HG02588 (cell line): ENCODE data around the gene SPATA2L.
A peak's percentile ranks its signal among the peaks of the same experiment; 100 is the strongest.

Experiments
- ATAC-seq: cut with Tn5 transposase; IDR thresholded peaks from one replicate; pipeline ENCODE4 v1.9.1; 2021; ENCODE audit warnings: mild to moderate bottlenecking, moderate library complexity; ENCODE audit not compliant: unreplicated experiment

SPATA2L gene, protein sequence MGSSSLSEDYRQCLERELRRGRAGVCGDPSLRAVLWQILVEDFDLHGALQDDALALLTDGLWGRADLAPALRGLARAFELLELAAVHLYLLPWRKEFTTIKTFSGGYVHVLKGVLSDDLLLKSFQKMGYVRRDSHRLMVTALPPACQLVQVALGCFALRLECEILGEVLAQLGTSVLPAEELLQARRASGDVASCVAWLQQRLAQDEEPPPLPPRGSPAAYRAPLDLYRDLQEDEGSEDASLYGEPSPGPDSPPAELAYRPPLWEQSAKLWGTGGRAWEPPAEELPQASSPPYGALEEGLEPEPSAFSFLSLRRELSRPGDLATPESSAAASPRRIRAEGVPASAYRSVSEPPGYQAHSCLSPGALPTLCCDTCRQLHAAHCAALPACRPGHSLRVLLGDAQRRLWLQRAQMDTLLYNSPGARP

DNA sequence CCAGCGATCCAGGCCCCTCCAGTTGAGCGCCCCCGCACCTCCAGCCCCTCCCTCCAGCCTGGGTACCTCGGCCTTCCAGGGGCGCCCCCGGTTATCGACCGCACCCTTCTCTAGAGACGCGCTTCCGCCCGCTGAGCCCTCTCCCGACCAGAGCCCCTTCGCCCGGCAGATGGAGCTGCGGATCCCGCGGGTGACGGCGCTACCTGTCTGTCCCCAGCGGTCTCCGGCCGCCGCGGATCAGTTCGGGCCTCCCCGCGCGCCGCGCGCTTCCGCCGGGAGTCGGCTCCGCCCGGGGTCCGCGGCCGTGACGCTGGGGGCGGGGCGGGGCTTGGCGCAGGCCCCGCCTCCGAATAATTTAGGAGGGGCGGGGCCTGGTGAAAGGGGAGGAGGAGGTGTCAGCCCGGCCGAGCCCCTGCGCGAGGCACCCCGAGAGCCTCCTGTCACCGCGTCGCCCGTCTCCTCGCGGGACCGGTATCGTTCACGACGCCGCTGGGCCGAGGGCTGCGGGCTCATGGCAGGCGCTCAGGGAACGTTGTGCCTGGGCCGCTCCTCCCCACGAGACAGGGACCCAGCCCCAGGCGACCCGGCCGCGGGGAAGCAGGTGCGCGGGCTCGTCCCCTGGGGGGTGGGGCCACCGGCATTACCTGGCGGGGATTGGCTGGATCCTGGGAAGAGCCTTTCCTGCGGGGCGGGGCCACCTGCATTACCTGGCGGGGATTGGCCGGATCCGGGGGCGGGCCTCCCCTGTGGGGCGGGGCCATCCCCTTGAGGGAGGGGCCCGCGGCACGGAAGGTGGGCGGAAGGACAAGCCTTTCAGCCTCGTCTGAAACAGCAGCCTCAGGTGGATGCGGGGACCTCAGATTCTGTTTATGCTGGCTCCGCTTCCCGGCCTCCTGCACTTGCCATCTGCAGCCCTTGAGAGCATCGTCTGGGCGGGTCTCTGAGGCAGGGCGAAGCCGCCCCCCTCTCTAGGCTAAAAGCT is at the start of gene SPATA2L:
Gene SPATA2L (minus strand): TSS at position 281 of the 982 bp plus-strand sequence. CDS start 473 bp downstream, outside the sequence.
- peak; percentile 61 for ATAC-seq

DNA sequence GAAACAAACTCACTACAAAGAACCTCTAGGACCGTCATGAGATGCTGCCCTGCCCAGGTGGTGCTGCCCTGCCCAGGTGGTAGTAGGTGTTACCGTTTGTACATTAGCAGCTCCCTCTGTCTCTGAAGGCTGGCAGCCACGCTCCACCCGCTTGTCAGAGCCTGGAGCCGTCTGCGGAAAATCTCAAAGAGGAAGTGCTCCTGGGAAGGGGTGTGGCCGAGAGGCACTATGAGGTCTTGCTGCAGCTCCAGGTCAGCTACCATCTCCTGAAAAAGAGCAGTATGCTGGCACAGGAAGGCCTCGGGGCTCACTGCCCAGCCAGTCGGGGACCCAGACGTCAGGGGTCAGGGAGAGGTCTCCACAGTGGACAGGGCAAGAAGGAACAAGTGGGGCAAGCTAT is 48.1 kb upstream of the SPATA2L start:
- no peak for ATAC-seq

DNA sequence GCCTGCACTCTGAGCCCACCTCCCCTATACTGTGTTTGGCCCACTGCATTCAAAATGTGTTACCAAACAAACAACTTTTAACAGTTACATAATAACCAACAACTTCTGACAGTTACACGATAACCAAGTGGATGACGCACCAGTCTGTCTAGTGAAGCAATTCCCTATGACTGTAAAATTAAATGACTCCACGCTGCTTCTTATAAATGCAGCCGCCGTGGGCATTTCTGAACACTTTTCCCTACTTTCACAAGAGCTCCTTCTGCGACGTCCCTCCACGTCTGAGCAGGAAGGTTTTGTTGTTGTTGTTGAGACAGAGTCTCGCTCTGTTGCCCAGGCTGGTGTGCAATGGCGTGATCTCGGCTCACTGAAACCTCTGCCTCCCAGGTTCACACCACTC is 47.4 kb upstream of the SPATA2L start:
- ATAC-seq = no peak

DNA sequence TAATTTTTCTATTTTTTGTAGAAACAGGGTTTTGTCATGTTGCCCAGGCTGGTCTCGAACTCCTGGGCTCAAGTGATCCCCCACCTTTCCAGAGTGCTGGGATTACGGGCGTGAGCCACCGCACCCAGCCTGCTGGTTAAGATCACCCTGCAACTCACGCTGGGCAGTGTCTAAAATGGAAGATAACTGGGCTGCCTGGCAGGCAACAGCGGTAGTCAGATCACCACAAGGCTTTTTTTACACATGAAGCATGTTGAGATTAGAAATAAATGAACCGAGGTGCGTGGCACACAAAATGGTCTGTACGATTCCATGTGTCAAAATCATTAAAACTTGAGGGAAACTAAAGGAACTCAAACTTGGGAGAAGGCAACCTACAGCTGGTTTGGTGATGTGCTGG is 46.6 kb upstream of the SPATA2L start:
- ATAC-seq = no peak

DNA sequence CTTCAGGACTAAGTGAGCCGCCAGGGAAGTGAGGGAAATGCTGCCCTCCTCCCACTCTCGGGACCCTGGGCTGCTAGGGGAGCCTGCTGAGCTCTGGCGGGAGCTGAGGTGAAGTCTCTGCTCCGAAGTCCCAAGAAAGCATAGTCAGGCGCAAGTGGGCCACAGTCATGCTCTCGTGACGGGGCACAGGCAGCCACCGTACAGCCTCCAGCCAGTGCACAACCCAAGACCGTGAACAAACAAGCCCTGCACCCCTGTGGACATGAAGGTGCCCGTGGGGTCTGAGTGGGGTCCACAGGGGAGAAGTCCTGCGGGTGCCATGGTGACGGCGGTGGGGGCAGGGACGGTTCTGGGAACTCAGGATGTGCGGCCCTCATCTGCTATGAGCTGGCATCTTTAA is 44.5 kb upstream of the SPATA2L start:
- no peak for ATAC-seq

DNA sequence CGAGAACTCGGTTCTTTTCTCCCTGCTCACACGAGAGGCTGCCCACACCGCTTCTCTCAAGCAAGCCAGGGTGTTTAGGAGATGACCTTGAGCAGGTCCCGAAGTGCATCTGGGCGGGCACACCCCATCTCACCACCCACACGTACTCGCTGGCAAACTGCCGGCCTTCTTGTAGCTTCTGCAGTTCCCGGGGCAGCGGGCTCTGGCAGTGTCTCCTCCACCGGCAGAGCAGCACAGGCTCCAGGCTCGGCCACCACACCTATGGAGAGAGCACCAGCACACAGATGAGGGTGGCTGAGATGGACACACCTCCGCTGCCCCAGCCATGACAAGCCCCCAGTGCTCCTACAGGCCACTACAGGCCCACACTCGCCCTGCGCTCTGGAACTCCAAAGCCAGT is 43.3 kb upstream of the SPATA2L start:
- no peak for ATAC-seq

DNA sequence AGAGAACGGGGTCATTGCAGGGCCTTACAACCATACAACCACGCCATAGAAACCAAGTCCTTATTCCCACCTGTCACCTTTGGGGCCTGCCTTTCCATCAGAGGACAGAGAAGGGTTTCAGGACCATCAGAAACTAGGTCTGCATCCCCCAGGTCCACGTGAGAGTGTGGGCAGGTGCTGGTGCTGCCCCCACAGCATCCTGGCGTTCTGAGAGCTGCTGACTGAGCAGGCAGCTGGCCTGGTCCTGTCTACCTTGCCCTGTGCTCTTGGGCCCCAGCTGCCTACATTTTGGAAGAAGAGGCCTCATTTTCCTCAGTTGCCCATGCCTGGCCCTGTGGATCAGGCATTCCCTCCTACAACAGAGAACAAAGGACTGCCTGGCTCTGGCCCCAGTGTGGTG is 41.4 kb upstream of the SPATA2L start:
- no peak for ATAC-seq

DNA sequence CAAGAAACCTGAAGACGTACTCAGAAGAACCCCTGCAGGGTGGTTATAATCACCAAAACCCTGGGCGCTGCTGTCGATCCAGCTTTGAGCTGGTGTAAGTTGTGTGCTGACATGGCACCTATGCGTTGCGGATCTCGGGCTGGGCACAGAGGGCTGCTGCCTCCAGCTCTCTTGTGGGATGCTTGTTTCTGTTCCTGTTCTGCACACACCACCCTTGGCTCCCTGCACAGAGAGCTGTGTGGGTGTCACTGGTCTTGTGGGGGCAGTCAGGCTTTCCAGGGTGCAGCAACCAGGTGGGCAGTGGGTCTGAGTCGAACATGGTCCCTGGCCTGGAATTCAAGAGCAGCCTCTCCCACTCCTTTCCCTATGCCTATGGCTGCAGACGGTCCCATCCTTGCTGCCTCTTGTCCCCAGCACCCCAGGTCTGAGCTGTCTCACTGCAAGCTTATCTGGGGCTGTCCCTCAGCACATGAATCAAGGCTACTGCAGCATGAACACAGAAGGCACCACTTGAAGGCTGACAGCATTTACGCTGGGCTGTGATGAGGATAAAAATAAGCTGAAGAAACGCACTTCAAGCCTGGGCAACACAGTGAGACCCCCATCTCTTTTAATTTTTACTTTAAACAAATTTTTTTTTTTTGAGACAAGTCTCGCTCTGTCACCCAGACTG is 40.0 kb upstream of the SPATA2L start:
- ATAC-seq = no peak

DNA sequence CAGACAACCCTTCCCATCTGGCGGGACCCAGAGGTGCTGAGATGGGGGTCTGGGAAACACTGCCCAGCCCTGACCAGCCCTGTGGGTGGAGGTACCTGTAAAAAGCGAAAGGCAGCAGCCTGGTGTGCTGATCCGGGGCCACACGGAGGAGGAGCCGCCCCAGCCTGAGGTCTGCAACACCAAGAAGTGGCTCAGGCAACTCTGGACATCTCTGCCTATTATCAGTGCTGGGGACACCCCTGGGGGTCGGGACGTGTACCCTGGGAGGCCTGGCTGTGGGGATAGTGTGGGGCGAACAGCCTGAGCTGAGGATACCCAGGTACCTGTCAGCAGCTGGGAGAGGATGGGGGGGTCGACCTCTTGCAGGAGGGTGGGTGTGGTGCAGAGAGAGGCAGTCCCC is 37.9 kb upstream of the SPATA2L start:
- no peak for ATAC-seq

DNA sequence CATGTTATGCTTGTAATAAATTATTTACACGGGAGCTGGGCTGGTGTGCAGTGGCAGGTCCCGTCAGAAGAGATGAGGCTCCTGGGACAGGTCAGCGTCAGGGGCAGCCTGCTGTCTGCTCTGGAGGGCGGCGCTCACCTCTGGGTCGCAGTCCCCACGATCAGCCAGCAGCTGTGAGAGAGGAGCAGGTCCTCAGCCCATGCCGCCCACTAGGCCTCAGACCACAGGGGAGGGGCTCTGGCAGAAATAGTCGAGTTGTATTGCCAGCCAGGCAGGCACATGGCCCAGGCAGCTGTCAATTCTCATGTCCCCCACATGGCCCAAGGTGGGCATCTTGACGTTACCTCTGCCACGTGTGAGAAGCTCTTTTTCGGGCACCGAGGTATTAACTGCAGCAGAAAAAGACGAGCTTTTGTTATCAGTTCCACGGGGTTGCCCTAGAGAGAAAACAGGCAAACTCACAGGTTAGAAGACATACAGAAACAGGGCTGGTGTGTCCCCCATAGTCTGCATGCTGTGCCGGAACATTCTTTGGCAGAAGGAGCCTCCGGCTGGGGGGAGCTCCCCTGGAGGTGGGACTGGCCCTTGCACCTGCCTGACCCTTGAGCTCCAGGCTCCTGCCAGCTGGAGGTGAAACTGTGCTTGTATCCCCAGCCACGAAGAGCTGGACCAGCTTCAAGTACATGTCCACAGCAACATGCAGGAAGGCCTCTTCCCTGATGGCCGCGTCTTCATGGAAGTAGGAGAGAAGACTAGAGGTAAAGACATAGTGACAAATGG is 37.2 kb upstream of the SPATA2L start:
- ATAC-seq = no peak

DNA sequence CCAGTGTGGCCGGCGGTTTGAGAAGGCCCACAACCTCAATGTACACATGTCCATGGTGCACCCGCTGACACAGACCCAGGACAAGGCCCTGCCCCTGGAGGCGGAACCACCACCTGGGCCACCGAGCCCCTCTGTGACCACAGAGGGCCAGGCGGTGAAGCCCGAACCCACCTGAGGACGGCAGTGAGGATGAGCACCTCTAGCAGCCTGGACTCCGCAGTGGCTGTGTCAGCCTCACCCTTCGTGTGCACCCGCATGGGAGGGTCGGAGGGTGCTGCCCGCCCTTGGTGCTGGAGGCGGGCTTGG is 36.5 kb upstream of the SPATA2L start:
- ATAC-seq = no peak

DNA sequence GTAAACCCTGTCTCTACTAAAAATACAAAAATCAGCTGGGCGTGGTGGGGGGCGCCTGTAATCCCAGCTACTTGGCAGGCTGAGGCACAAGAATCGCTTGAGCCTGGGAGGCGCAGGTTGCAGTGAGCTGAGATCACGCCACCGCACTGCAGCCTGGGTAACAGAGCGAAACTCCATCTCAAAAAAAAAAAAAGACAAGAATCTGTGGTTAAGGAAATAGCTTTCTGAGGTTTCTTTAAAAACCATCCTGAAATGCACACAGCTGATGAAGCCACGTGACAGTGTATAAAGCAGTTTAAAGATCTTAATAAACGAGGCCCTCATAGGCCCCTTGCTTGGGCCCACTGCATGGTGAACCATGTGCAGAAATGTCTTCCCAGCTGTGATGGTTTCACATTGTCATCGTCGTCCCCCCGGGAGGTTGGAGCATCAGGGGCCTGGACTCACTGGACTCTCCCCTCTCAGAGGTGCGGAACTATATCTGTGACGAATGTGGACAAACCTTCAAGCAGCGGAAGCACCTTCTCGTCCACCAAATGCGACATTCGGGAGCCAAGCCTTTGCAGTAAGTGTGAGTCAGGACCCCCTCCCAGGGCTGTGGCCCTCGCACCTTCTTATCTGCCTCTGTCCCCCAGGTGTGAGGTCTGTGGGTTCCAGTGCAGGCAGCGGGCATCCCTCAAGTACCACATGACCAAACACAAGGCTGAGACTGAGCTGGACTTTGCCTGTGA is 36.0 kb upstream of the SPATA2L start:
- no peak for ATAC-seq

DNA sequence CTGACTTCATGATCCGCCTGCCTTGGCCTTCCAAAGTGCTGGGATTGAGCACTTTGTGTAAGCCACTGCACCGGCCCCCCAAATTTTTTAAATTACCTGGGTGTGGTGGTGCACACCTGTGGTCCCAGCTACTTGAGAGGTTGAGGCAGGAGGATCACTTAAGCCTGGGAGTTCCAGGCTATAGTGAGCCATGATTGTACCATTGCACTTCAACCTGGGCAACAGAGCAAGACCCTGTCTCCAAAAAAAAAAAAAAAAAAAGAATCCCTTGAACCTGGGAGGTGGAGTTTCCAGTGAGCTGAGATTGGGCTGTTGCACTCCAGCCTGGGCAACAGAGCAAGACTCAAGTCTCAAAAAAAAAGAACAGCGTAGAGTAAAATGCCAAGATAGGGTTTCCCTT is 35.0 kb upstream of the SPATA2L start:
- ATAC-seq = no peak

DNA sequence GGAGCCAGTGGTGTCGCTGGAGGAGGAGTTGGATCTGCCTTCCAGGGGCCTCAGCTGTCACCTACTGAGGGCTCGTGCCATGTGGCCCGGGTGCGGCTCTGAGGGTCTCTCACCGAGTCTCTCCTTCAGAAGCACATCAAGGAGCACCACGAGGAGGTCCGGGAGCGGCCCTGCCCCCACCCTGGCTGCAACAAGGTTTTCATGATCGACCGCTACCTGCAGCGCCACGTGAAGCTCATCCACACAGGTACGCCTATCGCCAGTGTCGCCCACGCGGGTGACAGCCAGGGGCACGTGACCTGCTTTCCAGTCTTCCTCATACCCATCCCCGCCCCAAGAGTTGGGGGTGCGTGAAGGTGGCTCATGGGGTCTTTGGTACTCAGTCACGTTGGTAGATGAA is 32.3 kb upstream of the SPATA2L start:
- ATAC-seq = no peak

DNA sequence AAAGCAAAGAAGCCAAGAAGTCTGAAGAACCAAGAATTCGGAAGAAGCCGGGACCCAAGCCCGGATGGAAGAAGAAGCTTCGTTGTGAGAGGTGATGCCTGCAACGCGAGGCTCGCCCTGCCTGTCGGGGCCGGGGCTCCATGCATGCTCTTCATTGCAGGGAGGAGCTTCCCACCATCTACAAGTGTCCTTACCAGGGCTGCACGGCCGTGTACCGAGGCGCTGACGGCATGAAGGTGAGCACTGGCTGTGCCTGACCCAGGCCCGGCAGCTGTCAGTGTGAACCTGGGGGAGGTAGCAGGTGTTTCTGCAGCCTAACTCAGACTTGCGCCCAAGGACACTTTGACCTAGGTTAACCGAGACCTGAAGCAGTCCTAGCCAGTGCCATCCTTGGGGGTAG is 31.8 kb upstream of the SPATA2L start:
- ATAC-seq = no peak

DNA sequence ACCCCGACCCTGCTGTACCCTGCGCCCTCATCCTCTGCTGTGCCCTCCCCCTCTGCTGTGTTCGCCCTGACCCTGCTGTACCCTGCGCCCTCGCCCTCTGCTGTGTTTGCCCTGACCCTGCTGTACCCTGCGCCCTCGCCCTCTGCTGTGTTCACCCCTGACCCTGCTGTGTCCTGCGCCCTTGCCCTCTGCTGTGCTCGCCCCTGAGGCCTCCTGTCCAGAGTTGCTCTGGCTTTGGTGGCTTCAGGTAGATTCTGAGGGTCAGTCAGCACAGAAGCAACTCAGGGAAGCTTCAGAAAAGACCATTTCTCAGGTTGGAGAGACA is 31.4 kb upstream of the SPATA2L start:
- ATAC-seq = no peak

DNA sequence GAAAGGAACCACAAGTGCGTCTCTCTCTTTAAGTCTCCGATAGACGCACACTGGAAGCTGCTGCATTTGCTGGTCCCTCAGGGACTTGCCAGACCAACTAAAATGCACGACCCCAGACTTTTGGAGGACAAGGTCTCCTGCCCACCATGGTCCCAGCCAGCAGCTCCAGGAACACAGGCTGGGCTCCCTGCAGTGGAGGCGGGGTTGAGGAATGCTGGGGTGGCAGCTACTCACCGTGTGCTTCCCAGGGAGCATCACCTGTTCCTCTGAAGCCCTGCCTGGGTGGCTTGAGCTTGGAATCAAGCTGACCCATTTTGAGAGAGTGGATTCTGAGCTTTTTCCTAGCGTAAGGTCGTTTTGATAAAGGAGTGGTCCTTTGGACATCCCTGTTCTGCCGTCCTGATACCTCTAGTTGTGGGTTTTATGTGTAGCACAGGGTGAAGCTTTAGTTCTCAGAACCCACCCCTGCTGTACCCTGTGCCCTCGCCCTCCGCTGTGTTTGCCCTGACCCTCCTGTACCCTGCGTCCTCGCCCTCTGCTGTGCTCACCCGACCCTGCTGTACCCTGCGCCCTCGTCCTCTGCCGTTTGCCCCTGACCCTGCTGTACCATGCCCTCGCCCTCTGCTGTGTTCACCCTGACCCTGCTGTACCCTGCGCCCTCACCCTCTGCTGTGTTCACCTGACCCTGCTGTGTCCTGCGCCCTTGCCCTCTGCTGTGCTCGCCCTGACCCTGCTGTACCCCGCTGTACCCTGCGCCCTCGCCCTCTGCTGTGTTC is 30.8 kb upstream of the SPATA2L start:
- no peak for ATAC-seq

DNA sequence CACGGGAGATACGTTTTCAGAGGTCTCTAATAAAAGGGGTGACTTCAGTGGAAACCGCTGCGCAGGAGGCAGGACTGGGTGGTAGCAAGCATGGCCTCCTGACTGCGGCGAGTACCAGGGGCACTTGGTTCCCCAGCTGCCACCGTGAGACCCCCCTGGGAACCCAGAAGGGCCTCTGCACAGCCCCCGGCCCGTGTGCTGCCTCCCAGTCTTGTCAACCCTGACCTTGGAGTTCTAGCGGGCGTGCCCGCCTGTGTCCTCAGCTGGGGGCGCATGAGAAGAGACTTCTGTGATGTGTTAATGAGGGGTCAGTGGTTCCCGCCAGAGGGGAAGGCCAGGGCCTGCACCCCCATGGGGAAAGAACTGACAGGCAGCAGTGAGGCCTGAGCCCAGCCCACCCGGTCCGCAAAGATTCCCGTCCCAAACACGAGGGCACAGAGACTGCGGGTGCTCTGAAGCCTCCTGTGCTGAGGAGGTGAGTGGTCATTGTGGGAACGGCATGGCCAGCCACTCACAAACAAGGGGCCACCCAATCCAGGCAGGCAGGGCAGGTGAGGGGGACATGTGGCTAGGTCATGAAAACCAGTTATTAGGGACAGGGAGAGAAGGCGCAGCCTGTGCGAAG is 29.2 kb upstream of the SPATA2L start:
- no peak for ATAC-seq
